Progenitor cell of endocrine pancreas (in vitro differentiated cells): ENCODE measurements around the gene CD300LG. TPM values are rescaled to one million over a fixed set of nuclear protein-coding genes. Genes with fewer than 3 reads are reported as not detected.

Experiments
- DNase-seq: peaks from one replicate; pipeline ENCODE4 v3.0.0; 2021; ENCODE audit warnings: low spot score; ENCODE audit not compliant: unreplicated experiment
- H3K27ac Mint-ChIP-seq: 2 replicates; pipeline ENCODE4 v1.8.0; 2021; ENCODE audit warnings: mild to moderate bottlenecking, moderate library complexity, mixed read lengths
- H3K27me3 Mint-ChIP-seq: 2 replicates; pipeline ENCODE4 v1.8.0; 2021; ENCODE audit warnings: mixed read lengths
- H3K36me3 Mint-ChIP-seq: 2 replicates; pipeline ENCODE4 v1.8.0; 2022; ENCODE audit warnings: mixed read lengths; ENCODE audit not compliant: insufficient read depth
- H3K4me1 Mint-ChIP-seq: 2 replicates; pipeline ENCODE4 v1.8.0; 2021; ENCODE audit warnings: low read depth, mixed read lengths
- H3K4me3 Mint-ChIP-seq: 2 replicates; pipeline ENCODE4 v1.8.0; 2021; ENCODE audit warnings: low read depth, mild to moderate bottlenecking, moderate library complexity, mixed read lengths
- H3K9me3 Mint-ChIP-seq: 2 replicates; pipeline ENCODE4 v1.8.0; 2021; ENCODE audit warnings: low read depth, mixed read lengths
- total RNA-seq: library from RNA; stranded (reverse); gene quantifications from 2 replicates; pipeline ENCODE4 v1.2.1, GENCODE V29; 2021
- TF ChIP-seq, protein P1 (sequence below): fragments of 200-600 bp; sonication (generic); IDR thresholded peaks from one replicate; pipeline ENCODE4 v1.5.0; 2021; ENCODE audit warnings: antibody characterized with exemption, mild to moderate bottlenecking; ENCODE audit not compliant: unreplicated experiment

The CD300LG gene
- total RNA-seq, 1 donor from 2014 or later: not detected

DNA sequence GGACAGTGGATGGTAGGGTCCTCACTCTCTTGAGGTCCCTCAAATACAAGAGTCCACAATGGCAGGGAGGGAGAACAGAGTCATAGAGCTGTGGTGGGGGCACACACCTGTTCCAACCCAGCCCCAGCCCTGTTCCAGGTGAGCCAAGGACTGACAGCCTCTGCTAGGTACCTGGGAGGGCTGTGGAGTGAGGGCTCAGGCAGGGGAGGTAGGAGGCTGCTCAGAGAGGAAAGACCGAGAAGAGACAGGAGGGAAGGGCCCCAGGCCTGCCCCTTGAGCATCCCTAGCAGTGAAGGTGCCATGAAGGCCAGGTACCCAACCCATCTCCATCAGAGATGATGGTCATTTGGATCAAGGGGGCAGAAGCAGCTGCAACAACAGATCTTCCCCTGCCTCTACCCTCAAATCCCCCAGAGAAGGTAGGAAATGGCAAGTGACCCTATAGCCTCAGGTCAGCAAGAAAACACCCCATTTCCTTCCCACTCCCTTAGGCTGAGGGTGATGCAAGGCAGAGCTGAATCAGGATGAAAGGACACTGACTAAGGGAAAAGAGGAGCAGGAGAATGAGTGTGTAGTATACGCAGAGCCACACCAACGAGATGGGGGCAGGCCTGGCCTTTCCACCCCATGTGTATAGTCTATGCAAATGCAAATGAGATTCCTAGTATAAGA, 28.6 kb downstream of the CD300LG start:
- peaks cover 19% of the 10 kb centered on the region for H3K27me3 Mint-ChIP-seq
- H3K4me1 Mint-ChIP-seq: no peaks in the 10 kb centered on the region
- DNase-seq: no peak
- H3K9me3 Mint-ChIP-seq: no peaks in the 10 kb centered on the region
- H3K27ac Mint-ChIP-seq: no peak overlapping the region
- H3K4me3 Mint-ChIP-seq: no peak overlapping the region
- no peaks in the 10 kb centered on the region for H3K36me3 Mint-ChIP-seq
- TF ChIP-seq, protein P1, sequence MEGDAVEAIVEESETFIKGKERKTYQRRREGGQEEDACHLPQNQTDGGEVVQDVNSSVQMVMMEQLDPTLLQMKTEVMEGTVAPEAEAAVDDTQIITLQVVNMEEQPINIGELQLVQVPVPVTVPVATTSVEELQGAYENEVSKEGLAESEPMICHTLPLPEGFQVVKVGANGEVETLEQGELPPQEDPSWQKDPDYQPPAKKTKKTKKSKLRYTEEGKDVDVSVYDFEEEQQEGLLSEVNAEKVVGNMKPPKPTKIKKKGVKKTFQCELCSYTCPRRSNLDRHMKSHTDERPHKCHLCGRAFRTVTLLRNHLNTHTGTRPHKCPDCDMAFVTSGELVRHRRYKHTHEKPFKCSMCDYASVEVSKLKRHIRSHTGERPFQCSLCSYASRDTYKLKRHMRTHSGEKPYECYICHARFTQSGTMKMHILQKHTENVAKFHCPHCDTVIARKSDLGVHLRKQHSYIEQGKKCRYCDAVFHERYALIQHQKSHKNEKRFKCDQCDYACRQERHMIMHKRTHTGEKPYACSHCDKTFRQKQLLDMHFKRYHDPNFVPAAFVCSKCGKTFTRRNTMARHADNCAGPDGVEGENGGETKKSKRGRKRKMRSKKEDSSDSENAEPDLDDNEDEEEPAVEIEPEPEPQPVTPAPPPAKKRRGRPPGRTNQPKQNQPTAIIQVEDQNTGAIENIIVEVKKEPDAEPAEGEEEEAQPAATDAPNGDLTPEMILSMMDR: no peak

DNA sequence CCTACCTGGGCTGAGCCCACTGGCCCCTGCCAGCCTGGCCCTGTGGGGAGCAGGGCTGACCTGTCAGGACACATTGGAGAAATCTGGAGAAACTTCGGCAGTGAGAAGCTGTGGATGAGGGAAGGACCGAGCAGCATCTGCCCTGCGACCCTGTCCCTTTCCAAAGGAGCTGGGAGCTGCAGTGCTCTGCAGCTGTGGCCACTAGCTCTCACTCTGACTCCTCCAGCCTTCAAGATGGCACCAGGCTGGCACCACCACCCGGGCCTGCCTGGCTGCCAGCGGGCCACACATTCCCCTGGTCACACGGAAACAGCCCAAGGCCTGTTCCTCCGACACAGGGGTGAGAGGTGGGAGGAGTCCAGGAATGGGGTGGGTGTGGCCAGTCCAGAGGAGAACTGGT, 30.1 kb downstream of the CD300LG start:
- Mint-ChIP-seq H3K4me3 (no peak overlapping the region), H3K9me3 (no peaks in the 10 kb centered on the region), H3K4me1 (no peaks in the 10 kb centered on the region), H3K27me3 (peaks cover 19% of the 10 kb centered on the region), H3K36me3 (no peaks in the 10 kb centered on the region), H3K27ac (no peak overlapping the region)
- TF ChIP-seq, protein P1: no peak
- DNase-seq: no peak

GRCh38 chr17:43877451-43878155, 30.6 kb downstream of the CD300LG start:
- peaks cover 16% of the 10 kb centered on the region for H3K27me3 Mint-ChIP-seq
- H3K9me3 Mint-ChIP-seq: no peaks in the 10 kb centered on the region
- no peaks in the 10 kb centered on the region for H3K36me3 Mint-ChIP-seq
- no peak overlapping the region for H3K27ac Mint-ChIP-seq
- DNase-seq: no peak
- no peak overlapping the region for H3K4me3 Mint-ChIP-seq
- H3K4me1 Mint-ChIP-seq: no peaks in the 10 kb centered on the region
- TF ChIP-seq, protein P1: no peak

- TF ChIP-seq, protein P1: peak; percentile 95
- no peaks in the 10 kb centered on the region for H3K4me1 Mint-ChIP-seq
- DNase-seq: peak; percentile 82
- no peak overlapping the region for H3K4me3 Mint-ChIP-seq
- H3K9me3 Mint-ChIP-seq: no peaks in the 10 kb centered on the region
- H3K27me3 Mint-ChIP-seq: peaks cover 12% of the 10 kb centered on the region
- H3K36me3 Mint-ChIP-seq: no peaks in the 10 kb centered on the region
- H3K27ac Mint-ChIP-seq: no peak overlapping the region
Observed at GRCh38 chr17:43878260-43879175, 31.5 kb downstream of the CD300LG start.
